EL (cell line): ENCODE data around the gene CORO2A.
"Not testable (repeated sequence)": the region's sequence is repeated elsewhere in the genome, so short reads cannot be mapped to it uniquely, and the experiment has no call there.

Experiments
- DNase-seq: peaks from one replicate; pipeline ENCODE4 v3.0.0-alpha.2; 2016

CORO2A gene

GRCh38 chr9:98134702-98135557 lies 57.5 kb downstream of the CORO2A start:
- no peak for DNase-seq

- DNase-seq, result no peak
Observed at GRCh38 chr9:98132806-98133631, 59.4 kb downstream of the CORO2A start.

GRCh38 chr9:98132158-98132557 lies 60.3 kb downstream of the CORO2A start:
- DNase-seq, result no peak

- no peak for DNase-seq
Observed at GRCh38 chr9:98130576-98131228, 61.7 kb downstream of the CORO2A start.

- DNase-seq, result not testable (repeated sequence)
Observed at GRCh38 chr9:98130060-98130459, 62.4 kb downstream of the CORO2A start.

GRCh38 chr9:98129451-98129881 lies 63.0 kb downstream of the CORO2A start:
- DNase-seq, result no peak

- DNase-seq, result no peak
Observed at GRCh38 chr9:98128316-98128715, 64.1 kb downstream of the CORO2A start.

GRCh38 chr9:98127226-98127625 lies 65.2 kb downstream of the CORO2A start:
- no peak for DNase-seq

GRCh38 chr9:98124637-98125426 lies 67.6 kb downstream of the CORO2A start:
- DNase-seq, result no peak

- DNase-seq, result not testable (repeated sequence)
Observed at GRCh38 chr9:98124091-98124490, 68.3 kb downstream of the CORO2A start.

GRCh38 chr9:98121058-98121457 lies 71.4 kb downstream of the CORO2A start:
- peak; percentile 11 for DNase-seq

GRCh38 chr9:98120476-98120875 lies 72.0 kb downstream of the CORO2A start:
- no peak for DNase-seq

GRCh38 chr9:98118640-98119601 lies 73.5 kb downstream of the CORO2A start, which contains the start of gene TRIM14:
TRIM14 (minus strand) TSS chr9:98119222; CDS start chr9:98119188, 34 bp downstream.
- DNase-seq, result peak; percentile 91

GRCh38 chr9:98117984-98118639 lies 74.3 kb downstream of the CORO2A start:
- peak; percentile 59 for DNase-seq

GRCh38 chr9:98117097-98117496 lies 75.3 kb downstream of the CORO2A start:
- not testable (repeated sequence) for DNase-seq

GRCh38 chr9:98109052-98109451 lies 83.4 kb downstream of the CORO2A start:
- no peak for DNase-seq

GRCh38 chr9:98108531-98109031 lies 83.9 kb downstream of the CORO2A start:
- DNase-seq, result no peak

GRCh38 chr9:98107926-98108325 lies 84.5 kb downstream of the CORO2A start:
- DNase-seq, result no peak

- no peak for DNase-seq
Observed at GRCh38 chr9:98105006-98105405, 87.4 kb downstream of the CORO2A start.

GRCh38 chr9:98104445-98104881 lies 88.0 kb downstream of the CORO2A start:
- no peak for DNase-seq
